ENCODE data around the gene FAM187B.

- TF ChIP-seq CTCF (IDR thresholded peaks at IDR 0.05) (no peak), POLR2A (IDR thresholded peaks at IDR 0.05) (no peak)
These were observed 12.9 kb upstream of the FAM187B start for GRCh38 chr19:35241417-35241816.
